AG09319 (cell line): ENCODE results near the gene DTWD1.
"Not testable (repeated sequence)": the region's sequence is repeated elsewhere in the genome, so short reads cannot be mapped to it uniquely, and the experiment has no call there.

Experiments used
- DNase-seq: peaks from one replicate; pipeline ENCODE4 v3.0.0-alpha.2; 2010; ENCODE audit warnings: low read depth; ENCODE audit errors: extremely low read depth
- CTCF ChIP-seq: IDR thresholded peaks from 2 replicates; pipeline ENCODE4 v1.5.1; 2011; ENCODE audit warnings: low read depth, mild to moderate bottlenecking, inconsistent platforms, low read length, moderate library complexity

DTWD1 gene

GRCh38 chr15:49610157-49610918 is 10.5 kb upstream of the DTWD1 start:
- no peak for DNase-seq

GRCh38 chr15:49612240-49612639 is 8.6 kb upstream of the DTWD1 start:
- DNase-seq: not testable (repeated sequence)

More at GRCh38 chr15:49610157-49610918, 10.5 kb upstream of the DTWD1 start:
- no peak for TF ChIP-seq CTCF

GRCh38 chr15:49619226-49619625 is 1.6 kb upstream of the DTWD1 start:
- TF ChIP-seq CTCF: no peak
- no peak for DNase-seq

- no peak for DNase-seq
- TF ChIP-seq CTCF: no peak
These were observed 649 bp upstream of the DTWD1 start for GRCh38 chr15:49620199-49620598.

- no peak for DNase-seq
- no peak for TF ChIP-seq CTCF
These were observed 558 bp downstream of the DTWD1 start for GRCh38 chr15:49621401-49621811.

- TF ChIP-seq CTCF: no peak
These were observed 1.0 kb downstream of the DTWD1 start for GRCh38 chr15:49621887-49622286.

GRCh38 chr15:49622561-49622960 is 1.7 kb downstream of the DTWD1 start:
- no peak for DNase-seq
- TF ChIP-seq CTCF: peak; percentile 29

More at GRCh38 chr15:49621887-49622286, 1.0 kb downstream of the DTWD1 start:
- DNase-seq: no peak

- no peak for TF ChIP-seq CTCF
- peak; percentile 48 for DNase-seq
These were observed 3.2 kb downstream of the DTWD1 start for GRCh38 chr15:49624056-49624455.
